ENCODE results near the gene METAP1D. TPM values are rescaled to one million over a fixed set of nuclear protein-coding genes. Genes with fewer than 3 reads are reported as not detected.
A peak's percentile ranks its signal among the peaks of the same experiment; 100 is the strongest.

Gene METAP1D
- total and polyA plus RNA-seq, 7 donors: 6.3 to 12.4 (median 10.0) TPM

GRCh38 chr2:172102391-172103359, 102.9 kb downstream of the METAP1D start, which contains the start of gene DLX2:
DLX2 (minus strand) TSS chr2:172102900; CDS start chr2:172102538, 362 bp downstream.
- DNase-seq: peak; percentile 70 to 83
- Histone ChIP-seq H3K27ac (no peak within 1 kb of the TSS), H3K36me3 (ENCODE audit: insufficient read depth in 1 of 2, low read depth in 1 of 2) (no peaks in the 10 kb centered on the region), H3K4me1 (peaks cover 54% of the 10 kb centered on the region), H3K27me3 (ENCODE audit: insufficient read depth in 3 of 3, low read length in 2 of 3) (peaks cover 0 to 100% (median 73%) of the 10 kb centered on the region in 3 donors), H3K4me3 (peak within 1 kb of the TSS; percentile 69), H3K9me3 (no peaks in the 10 kb centered on the region)
- intact Hi-C loops (cut with DNase I): loop anchor here (5.0 to 10.0 kb wide), 5 partner anchors 100 to 508 kb away; partner anchors contain the start of gene HAT1 (in 1 of the 2)
- WGBS, 3 donors: 1% methylated on average over 52 to 74 of the region's 74 CpGs
- ATAC-seq: peak; percentile 58 to 74 (median 68)
- TF ChIP-seq CTCF (IDR thresholded peaks at IDR 0.05): no peak

GRCh38 chr2:172103471-172104272, 103.9 kb downstream of the METAP1D start:
- DNase-seq (peak; percentile 82 to 86), ATAC-seq (peak; percentile 63 to 68 (median 64))
- H3K36me3 ChIP-seq (ENCODE audit: insufficient read depth in 1 of 2, low read depth in 1 of 2): no peaks in the 10 kb centered on the region
- TF ChIP-seq CTCF (IDR thresholded peaks at IDR 0.05): peak; percentile 71
- H3K4me3 ChIP-seq: peak overlapping the region; percentile 69
- peaks cover 0 to 100% (median 74%) of the 10 kb centered on the region in 3 donors for H3K27me3 ChIP-seq (ENCODE audit: insufficient read depth in 3 of 3, low read length in 2 of 3)
- no peaks in the 10 kb centered on the region for H3K9me3 ChIP-seq
- 4 to 7% (median 6%) methylated on average over 25 of the region's 25 CpGs for WGBS, 3 donors
- H3K27ac ChIP-seq: no peak overlapping the region
- intact Hi-C loops (cut with DNase I): loop anchor here (5.0 to 10.0 kb wide), 5 partner anchors 101 to 509 kb away; partner anchors contain the start of gene HAT1 (in 1 of the 2)
- H3K4me1 ChIP-seq: peaks cover 53% of the 10 kb centered on the region

GRCh38 chr2:172105471-172106107, 105.8 kb downstream of the METAP1D start:
- Histone ChIP-seq H3K36me3 (ENCODE audit: insufficient read depth in 1 of 2, low read depth in 1 of 2) (no peaks in the 10 kb centered on the region), H3K9me3 (no peaks in the 10 kb centered on the region), H3K27ac (no peak overlapping the region), H3K4me1 (peaks cover 37% of the 10 kb centered on the region), H3K4me3 (peak overlapping the region; percentile 20), H3K27me3 (ENCODE audit: insufficient read depth in 3 of 3, low read length in 2 of 3) (peaks cover 0 to 92% (median 65%) of the 10 kb centered on the region in 3 donors)
- no peak for TF ChIP-seq CTCF (IDR thresholded peaks at IDR 0.05)
- 8 to 12% (median 8%) methylated on average over 23 of the region's 23 CpGs for WGBS, 3 donors
- DNase-seq: no peak
- no peak for ATAC-seq
- intact Hi-C loops (cut with DNase I): loop anchor here in 1 of 2 donors (5.0 to 10.0 kb wide), 3 partner anchors 181 to 511 kb away; partner anchors contain the start of gene HAT1
